GM18526 (cell line): ENCODE data around the gene SUSD4.

Experiments
- POLR2A ChIP-seq: IDR thresholded peaks from 3 replicates; pipeline ENCODE4 v1.6.1; 2011; ENCODE audit not compliant: insufficient read length; ENCODE audit errors: extremely low read depth

SUSD4 gene

DNA sequence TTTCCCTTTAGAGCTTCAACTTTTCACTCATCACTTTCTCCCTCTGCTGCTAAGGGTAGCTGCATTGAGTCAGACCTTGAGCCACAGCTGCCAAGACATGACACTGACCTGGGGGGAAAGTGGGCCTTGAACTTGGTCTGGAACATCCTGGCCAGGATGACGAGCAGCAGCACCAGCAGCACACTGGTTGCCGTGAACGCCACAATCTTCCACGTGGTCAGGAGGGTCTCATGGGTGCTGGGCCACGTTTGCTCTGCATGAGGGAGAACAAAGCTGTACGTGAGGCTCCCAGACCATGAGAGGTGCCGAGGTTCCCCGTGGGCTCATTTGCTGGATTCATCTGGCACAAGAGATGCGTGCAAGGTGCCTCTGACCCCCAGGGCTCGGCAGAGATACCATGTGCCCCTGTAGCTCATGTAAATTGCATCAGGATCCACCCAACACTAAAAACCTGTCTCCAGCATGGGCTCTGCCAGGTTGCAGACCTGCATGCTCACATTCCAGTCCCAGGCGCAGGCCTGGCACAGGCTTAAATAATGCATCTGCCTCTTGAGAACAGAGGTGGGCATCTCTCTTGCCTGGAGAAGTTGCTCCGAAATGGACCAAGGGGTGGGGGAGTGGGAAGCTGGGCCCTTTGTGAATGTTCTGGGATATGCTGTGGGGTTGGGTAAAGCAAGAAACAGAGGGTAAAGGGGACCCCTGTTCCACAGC is 136.3 kb downstream of the SUSD4 start:
- TF ChIP-seq POLR2A, result no peak

DNA sequence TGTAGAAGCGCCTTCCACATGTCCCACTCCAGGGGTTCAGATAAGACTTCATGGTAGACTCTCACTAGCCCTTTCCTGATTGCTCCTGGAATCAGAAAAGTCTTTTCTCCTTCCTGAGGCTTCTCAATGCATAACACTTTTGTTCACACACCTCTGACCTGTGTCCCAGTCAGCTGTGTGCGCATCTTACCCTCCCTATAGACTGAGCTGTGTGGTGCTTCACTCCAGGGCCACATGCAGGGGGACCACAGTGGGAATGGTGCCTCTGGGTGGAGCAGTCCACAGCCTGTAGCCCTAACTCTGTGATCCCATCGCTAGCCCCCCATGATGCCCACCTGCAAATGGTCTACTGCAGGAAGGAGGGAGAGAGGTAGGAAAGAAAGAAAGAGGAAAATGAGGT is 136.9 kb downstream of the SUSD4 start:
- no peak for TF ChIP-seq POLR2A

DNA sequence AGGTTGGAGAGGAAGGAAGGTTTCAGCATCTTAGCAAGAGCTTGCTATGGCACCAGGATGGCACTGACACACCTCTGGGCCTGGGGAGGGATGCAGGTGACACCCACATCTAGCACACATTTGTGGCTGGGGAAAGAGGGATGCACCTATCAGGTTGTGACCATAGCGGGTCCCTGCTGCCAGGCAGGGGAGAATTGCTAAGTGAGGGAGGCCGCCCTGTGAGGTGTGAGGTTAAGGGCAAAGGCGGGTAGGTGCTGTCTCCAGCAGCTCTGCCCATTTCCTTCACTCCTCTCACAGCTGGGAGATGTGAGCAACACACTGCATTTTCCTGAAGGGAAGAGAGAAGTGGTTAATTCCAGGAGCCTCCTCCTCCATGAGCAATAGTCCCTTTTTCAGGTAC is 137.7 kb downstream of the SUSD4 start:
- no peak for TF ChIP-seq POLR2A

DNA sequence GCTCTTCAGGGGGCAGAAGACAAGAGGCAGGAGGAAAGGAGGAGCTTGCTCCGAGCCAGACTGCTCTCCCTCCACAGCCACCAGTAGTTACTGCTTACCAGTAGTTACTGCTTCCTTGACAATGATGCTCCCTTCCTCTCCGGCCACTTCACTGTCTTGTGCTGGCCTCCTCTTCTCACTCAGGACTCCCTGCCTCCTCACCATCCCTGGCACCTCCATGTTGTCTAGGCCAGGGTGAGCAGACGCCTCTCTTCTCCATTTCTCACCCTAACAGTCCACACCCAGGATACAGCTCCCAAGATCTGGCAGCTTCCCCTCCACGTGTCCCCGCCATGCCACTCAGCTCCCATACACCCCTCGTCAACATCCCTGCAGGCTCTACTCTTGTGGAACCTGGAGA is 138.5 kb downstream of the SUSD4 start:
- TF ChIP-seq POLR2A, result no peak

DNA sequence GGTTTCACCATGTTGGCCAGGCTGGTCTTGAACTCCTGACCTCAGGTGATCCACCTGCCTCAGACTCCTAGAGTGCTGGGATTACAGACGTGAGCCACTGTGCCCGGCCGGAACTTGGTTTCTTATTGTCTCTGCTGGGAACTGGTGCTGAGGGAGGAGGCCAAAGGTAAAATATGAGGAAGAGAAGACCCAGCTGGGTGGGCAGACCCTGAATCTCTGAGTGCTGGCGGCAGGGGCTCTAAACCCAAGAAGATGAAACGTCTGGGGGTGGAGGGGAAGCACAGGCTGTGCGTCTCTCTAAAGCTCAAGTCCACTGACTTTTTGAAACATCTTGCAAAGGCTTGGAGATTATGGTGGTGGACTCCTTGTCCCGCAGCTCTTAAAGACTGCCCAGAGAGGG is 138.9 kb downstream of the SUSD4 start:
- no peak for TF ChIP-seq POLR2A

DNA sequence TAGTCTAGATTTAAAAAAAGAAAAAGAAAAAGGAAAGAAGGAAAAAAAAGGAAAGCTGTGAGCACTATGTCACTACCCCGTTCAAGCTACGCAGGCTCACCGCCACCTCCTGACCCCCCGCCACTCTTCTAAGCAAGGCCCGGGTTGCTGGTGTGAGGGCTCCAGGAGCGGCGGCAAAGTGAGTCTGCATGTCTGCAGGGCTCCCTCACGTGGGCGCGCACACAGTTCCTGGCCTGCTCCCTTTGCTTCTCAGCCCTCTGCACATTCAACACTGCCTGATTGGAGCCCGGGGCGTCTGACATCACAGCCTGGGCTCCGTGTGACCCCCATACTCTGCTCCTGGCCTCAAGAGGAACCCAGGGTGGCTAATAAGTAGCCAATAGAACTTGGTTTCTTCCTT is 139.5 kb downstream of the SUSD4 start:
- TF ChIP-seq POLR2A, result no peak

DNA sequence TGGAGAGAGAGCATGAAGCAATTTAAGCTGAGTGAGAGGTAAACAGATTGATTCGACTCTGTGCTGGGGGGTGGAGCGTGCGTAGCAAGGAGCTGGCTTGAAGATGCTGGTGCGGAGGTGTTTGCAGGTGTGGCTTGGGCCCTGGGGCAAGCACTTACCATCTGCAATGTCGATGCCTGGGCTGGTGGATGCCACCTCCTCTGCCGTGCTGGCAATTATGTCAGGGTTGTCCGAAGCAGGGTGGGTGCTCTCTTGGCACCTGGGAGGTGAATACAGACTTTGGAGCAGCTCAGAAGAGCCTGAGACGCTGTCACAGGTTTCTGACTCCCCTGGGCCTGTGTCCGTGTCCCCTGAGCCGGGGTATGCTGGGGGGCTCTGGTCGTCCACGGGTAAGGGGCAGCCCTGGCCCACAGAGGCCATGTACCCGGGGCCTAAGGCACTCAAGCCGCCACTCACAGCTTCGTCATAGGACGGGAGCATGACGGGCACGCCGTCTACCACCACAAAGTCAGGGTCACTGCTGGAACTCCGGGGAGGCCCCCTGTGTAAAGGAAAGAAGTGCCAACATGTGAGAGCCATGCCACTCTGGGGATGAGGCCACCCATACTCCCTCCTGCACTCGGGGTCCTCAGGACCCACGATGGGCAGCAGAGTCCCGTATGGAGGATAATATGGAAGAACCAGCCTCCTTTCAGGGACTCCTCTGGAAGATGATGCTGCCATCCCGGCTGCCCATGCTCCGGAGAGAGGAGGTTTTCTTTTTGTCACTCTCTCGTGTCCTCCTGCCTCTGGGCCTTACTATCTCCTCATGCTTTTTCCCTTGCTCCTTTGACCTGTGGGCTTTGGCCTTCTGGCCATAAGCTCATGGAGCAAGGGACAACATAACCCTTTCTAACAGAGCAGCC is 140.6 kb downstream of the SUSD4 start:
- no peak for TF ChIP-seq POLR2A

DNA sequence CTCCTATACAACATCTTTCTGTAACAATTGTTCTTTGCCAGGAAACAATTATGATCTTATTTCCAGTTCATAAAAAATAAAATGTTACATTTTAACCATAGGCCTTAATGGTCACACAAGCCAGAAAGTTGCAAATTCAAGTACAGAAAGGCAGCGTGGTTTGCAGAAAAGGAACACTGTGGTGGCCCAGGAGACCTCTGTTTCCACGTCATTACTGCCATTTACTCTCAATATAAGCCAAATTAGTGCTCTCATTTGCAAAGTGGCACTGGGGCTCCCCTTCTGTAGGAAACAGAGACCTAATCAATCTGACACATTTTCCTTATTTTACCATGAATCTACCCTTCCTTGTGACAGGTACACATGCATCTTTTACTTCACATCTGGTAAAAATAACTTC is 141.6 kb downstream of the SUSD4 start:
- no peak for TF ChIP-seq POLR2A

DNA sequence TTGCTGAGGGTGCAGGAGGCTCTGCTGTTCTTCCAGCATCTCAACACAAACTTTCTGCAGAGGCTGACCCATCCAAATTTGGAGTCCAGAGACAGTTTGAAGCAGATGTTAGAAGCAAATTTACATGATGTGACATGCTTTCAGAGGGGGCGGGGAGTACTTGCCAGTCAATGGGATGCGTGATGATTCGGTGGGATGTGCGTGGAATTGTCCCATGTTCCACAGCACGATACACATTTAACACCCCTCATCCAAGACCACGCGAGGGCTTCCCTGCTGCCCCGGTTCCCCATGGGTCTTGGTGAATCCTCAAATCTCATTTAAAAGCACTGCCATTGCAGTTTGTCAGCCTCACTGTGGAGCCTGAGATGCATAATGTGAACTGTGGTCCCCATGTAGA is 142.3 kb downstream of the SUSD4 start:
- no peak for TF ChIP-seq POLR2A

DNA sequence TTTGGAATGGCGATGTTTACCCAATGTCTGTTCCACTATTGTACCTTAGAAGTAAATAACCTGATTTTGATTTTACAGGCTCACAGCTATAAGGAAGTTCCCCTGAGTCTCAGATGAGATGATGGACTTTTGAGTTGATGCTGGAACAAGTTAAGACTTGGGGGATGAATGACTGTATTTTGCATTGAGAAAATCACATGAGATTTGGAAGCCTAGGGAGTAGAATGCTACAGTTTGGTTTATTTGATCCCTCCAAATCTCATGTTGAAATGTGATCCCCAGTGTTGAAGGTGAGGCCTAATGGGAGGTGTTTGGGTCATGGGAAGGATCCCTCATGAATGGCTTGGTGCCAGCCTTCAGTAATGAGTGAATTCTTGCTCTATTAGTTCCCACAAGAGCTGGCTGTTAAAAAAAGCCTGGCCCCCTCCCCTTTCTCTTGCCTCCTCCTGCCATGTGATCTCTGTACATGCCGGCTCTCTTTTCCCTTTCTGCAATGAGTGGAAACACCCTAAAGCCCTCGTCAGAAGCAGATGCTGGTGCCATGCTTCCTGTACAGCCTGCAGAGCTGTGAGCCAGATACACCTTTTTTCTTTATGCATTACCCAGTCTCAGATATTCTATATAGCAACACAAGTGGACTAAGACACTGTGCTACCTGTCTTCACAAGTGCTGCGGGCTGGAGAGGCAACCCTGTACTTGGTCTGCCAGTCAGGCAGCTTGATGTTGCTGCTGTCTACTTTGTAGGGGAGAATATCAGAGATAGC is 143.9 kb downstream of the SUSD4 start:
- no peak for TF ChIP-seq POLR2A

DNA sequence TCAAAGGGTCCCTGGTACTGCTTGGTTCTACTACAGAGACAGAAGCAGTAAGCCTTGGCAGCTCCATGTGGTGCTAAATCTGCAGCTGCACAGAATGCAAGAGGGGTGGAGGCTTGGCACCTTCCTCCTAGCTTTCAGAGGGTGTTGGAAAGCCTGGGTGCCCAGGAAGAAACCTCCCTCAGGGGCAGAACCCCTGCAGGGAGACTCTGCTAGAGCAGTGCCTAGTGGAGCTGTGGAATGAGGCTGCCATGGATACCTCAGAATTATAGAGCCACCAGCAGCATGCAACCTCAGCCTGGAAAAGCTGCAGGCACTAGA is 144.7 kb downstream of the SUSD4 start:
- no peak for TF ChIP-seq POLR2A

DNA sequence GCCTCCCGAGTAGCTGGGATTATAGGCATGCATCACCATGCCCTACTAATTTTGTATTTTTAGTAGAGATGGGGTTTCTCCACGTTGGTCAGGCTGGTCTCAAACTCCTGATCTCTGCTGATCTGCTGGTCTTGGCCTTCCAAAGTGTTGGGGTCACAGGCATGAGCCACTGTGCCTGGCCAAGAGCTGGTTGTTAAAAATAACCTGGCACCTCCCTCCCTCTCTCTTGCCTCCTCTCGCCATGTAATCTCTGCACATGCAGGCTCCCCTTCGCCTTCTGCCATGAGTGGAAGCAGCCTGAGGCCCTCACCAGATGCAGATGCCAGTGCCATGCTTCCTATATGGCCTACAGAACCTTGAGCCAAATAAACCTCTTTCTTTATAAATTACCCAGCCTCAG is 146.2 kb downstream of the SUSD4 start:
- TF ChIP-seq POLR2A, result no peak

DNA sequence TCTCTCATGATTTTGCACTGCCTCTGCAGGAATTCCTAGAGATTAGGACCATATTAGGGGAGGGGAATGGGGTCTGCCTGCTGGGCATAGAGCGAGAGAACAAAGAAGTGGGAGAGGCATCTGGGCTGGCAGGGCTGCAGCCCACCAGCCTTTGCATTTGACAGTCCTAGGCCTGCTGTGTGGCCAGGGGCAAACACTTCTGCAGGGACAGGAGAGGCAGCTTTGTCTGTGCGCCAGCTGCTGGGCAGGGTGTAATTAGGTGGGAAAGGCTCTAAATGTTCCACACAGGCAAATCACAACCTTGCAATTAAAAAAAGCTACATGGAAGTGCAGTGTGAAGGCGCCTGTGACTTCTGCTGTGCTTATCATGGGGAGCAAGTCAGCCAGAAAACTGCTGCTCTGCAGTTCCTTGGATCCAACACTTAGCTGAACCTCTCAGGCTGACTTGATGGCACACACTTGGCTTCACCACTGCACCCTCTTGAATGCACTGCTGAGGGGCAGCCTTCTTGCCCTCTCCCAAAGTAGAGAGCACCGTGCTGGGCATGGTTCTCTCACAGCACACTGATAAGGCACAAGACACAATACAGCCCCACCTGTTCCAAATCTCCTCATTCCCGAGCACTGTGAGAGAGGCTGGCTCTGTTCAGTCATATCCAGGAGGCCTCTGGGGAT is 147.3 kb downstream of the SUSD4 start:
- no peak for TF ChIP-seq POLR2A

DNA sequence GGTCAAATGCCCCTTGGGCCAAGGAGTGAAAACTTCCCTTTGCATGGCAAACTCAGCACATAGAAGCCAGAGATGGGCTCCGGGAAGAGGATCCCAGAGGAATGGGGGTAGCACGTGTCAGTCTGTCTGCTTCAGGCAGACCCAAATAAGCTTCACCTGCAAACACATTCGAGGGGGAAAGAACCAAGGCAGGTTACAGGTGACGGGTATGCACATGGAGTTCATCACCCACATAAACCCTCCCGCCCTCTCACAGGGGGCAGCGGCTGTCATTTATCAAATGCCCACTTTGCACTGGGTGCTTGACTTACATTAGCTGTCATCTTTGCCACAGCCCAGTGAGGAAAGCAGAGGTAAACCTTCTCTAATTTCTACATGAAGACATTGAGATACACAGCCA is 147.9 kb downstream of the SUSD4 start:
- no peak for TF ChIP-seq POLR2A

DNA sequence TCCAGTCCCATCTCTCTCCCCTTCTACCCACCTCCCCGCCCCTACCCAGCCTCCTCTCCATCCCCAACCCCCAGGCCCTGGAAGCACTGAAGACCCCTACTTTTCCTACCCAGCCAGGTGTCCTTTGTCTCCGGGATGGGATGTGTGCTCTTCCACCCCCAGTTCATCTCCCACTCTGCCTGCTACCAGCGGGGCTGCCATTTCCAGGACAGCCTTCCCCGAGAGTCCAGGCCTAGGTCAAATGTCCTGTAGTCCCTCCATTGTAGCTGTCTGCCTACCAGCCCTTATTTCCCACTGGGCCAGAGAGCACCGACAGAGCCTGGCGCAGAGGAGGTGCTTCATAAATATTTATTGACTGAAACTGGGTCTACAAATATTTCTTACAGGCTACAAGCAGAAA is 148.9 kb downstream of the SUSD4 start:
- no peak for TF ChIP-seq POLR2A

DNA sequence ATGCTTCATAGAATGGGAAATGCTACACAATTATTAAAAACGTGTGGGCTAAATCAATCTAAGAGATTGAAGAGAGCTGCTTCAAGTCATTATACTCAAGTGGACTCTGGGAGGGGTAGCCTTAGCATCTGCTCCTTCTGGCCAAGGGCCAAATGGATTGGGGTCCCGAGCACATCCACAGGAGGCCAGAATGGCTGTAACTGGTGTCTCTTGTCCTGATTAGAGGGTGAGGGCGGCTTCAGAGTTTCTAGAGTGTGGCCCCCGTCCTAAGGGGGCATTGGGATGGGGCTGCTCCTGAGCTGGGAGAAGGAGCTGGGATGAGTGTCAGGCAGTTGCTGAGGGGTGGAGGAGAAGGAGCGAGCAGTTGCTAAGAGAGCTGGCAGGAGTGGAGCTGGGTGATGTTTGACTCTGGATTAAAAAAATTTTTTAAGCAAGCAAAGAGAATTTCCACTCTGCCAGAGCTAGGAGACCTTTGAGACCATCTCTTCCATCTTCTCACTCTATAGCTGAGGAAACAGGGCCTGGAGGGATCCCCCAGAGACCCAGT is 149.6 kb downstream of the SUSD4 start:
- TF ChIP-seq POLR2A, result no peak

DNA sequence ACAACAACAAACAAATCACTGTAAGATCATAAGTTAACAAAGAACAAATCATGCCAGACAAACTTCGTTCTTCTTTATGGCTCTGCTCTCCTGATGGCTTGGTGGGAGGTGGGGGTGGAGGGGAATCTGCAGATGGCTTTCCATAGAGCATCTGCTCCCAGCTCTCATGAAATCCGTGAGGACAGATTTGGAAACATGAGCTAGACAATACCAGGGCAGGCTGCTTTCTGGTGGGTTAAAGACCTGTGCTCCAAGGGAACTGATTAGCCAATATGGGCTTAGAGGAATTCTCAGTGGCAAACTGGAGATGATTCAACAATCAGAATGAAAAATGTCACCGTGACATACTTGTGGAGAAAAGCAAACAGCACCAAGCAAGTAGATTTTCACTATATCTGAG is 151.5 kb downstream of the SUSD4 start:
- TF ChIP-seq POLR2A, result no peak
